IPS DF 4.7 (cell line): ENCODE results near the gene CREB3L1.

Source experiments
- DNase-seq: peaks from one replicate; pipeline ENCODE4 v3.0.0-alpha.2; 2013; ENCODE audit warnings: low spot score; ENCODE audit errors: extremely low read depth

Gene CREB3L1

DNA sequence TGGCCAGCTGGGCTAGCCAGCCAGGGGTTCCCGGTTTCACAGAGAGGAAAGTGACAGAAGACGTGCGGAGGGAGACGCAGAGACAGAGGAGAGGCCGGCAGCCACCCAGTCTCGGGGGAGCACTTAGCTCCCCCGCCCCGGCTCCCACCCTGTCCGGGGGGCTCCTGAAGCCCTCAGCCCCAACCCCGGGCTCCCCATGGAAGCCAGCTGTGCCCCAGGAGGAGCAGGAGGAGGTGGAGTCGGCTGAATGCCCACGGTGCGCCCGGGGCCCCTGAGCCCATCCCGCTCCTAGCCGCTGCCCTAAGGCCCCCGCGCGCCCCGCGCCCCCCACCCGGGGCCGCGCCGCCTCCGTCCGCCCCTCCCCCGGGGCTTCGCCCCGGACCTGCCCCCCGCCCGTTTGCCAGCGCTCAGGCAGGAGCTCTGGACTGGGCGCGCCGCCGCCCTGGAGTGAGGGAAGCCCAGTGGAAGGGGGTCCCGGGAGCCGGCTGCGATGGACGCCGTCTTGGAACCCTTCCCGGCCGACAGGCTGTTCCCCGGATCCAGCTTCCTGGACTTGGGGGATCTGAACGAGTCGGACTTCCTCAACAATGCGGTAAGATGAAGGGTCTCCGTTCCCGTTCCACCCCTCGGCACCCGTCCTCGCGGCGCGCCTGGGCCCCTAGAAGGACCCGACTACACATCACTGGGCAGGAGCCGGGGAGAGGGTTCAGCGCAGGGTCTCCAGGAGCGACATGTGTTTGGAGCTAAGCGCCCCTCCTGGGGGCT is at the start of gene CREB3L1:
Gene CREB3L1, plus strand, starts transcription at position 41 of the 765 bp plus-strand sequence. Its CDS starts 450 bp downstream, at position 491.
- DNase-seq: no peak

GRCh38 chr11:46229230-46229629 is 48.2 kb upstream of the CREB3L1 start:
- no peak for DNase-seq

DNA sequence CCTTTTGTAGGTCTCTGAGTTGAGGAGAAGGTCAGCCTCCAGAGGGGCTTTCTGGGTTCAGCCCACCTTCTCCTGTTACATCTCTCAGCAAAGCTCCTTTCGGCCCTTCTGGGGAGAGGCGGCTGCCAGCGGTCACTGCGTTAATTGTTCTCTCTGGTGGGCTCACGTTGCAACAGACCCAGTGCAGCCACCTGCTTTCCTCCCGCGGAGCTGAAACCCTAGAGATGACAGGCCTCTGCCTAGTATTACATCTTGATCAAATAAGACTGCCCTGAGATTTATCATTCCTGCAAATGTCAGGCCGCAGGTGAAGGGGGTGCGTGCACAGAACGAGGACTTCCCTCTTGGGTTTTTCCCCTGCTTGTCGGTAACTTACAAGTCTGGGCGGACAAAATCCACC is 43.2 kb upstream of the CREB3L1 start:
- no peak for DNase-seq

GRCh38 chr11:46235777-46236688 is 41.4 kb upstream of the CREB3L1 start:
- no peak for DNase-seq

DNA sequence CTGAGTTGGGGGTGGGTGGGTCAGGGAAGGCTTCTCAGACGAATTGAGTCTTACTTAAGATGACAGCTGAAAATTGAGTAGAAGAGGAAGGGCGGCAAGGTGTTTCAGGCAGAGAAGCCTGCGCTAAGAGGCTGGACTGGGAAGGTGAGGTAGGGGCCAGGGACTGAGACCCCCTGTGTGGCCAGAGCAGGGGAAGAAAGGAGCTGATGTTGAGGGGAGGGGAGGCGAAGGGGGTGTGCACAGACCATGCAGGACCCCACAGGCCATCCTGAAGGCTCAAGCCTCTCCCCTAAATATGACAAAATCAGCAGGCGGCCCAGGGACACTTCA is 40.6 kb upstream of the CREB3L1 start:
- no peak for DNase-seq

DNA sequence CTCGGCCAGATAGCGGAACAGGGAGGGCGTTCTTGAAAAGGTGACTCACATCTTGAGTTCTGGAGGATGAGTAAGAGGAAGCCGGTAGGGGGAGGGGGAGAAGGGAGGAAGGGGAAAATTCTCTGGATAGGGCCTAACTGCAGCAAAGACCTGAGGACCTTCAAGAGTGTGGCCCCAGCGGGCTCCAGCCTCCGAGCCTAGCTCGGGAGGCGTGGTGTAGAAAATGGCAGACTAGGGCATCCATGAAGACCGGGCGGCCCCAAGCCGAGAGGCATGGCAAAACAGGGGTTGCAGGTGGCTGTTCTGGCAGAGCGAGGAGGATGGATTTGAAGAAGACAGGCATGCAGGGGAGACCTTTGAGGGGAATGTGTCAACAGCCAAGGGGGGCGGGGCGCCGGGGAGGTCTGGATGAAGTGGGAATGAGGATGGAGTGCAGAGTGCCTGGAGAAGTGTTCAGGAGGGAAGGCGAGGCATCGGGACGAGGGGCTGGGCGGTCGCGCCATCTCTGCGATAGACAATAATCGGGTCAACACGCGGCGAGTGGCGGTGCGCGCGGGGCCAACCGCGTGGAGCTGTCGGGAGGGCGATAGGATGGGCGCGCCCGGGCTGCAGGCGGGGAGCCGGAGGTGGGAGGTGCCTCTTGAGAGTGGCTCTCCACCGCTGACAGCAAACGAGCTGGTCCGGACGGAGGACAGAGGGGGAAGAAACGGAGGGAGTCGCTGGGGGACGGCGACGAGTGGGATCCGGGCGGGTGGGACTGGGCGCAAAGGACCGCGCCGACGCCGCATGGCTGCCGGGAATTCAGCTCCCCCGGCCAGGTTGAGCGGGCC is 40.0 kb upstream of the CREB3L1 start:
- no peak for DNase-seq

DNA sequence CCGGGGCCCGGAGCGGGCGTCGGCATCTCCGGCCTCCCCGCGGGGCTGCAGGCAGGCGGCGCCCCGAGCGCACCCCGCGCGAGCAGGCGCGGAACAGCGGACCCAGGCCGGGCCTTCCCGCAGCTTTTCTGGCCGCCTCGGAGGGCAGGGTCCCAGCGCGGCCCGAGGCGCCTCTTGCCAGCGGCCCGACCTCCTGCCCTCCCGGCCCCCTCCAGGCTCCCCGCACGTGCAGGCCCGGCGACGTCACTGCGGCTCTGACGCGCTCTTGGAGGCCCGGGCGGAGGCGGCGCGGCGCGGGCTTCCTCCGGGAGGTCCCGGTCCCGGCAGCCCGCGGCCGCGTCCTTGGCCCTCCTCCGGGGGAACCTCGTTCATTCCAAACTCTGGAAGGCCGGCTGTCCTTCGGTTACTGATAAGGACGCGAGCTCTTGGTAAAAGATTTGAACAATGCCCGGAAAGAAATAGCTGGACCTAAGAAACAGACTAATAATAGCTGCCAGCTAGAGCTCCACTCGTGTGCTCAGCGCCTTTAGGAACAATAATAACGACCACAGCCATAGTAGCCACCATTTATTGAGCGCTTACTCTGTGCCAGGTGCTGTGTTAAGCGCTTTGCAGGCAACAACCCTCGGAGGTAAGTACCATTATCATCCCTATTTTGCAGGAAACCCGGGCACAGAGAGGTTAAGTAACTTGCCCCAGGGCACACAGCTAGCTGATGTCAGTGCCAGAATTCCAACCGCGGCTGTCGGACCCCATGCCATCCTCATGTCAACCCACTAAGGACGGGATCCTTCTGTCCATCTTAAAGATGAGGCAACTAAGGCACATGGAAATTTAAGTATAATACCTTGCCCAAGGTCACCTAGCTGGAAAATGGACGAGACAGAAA is 39.1 kb upstream of the CREB3L1 start:
- DNase-seq: no peak

GRCh38 chr11:46238967-46239800 is 38.3 kb upstream of the CREB3L1 start:
- no peak for DNase-seq

- DNase-seq: no peak
Measured at GRCh38 chr11:46239801-46240061, 37.7 kb upstream of the CREB3L1 start.

DNA sequence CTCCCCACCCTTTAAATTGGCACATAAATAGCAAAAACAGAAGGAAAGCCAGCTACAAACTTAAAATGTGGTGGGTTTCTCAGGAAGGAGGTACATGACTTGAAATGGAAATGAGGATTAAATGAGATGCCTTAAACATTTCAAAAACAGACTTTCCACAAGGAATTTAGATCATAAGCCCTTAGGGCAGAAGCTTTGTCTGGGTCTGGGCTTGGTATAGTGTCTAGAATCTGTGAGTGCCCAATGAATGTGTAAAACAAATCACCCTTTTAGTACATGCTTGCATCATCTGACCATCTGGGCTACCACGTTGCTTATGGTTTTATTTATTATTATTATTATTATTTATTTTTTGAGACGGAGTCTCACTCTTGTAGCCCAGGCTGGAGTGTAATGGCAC is 37.1 kb upstream of the CREB3L1 start:
- DNase-seq: no peak

DNA sequence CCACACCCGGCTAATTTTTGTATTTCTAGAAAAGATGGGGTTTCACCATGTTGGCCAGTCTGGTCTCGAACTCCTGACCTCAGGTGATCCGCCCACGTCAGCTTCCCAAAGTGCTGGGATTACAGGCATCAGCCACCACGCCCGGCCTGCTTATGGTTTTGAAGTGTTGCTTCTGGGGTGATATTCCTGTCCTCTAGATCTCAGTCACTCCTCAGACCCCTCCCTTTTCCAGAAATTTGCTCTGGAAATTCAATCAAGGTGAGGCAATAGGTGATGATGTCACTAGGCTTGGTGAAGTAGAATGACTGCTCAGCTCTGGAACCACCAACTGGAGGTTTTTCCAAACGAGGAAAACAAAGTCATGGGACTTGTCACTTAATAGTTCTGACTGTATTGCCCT is 36.6 kb upstream of the CREB3L1 start:
- no peak for DNase-seq

GRCh38 chr11:46242041-46242951 is 35.2 kb upstream of the CREB3L1 start:
- no peak for DNase-seq

GRCh38 chr11:46242952-46243795 is 34.3 kb upstream of the CREB3L1 start:
- no peak for DNase-seq

DNA sequence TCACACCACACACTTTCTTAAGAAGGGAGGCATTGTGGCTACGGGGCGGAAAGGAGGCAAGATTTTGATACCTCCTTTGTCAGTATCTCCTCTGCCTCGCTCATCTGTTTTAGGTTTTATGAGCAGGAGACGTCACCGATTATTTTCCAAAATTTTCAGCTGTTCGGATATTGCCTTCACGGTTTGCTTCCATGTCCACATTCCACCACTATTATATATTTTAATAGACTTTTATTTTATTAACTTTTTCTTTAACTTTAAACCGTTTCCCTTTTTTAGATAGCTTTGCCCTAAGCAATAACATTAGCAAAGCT is 33.7 kb upstream of the CREB3L1 start:
- DNase-seq: no peak

- DNase-seq: no peak
Measured at GRCh38 chr11:46246521-46246920, 30.9 kb upstream of the CREB3L1 start.

GRCh38 chr11:46247090-46247489 is 30.4 kb upstream of the CREB3L1 start:
- no peak for DNase-seq

DNA sequence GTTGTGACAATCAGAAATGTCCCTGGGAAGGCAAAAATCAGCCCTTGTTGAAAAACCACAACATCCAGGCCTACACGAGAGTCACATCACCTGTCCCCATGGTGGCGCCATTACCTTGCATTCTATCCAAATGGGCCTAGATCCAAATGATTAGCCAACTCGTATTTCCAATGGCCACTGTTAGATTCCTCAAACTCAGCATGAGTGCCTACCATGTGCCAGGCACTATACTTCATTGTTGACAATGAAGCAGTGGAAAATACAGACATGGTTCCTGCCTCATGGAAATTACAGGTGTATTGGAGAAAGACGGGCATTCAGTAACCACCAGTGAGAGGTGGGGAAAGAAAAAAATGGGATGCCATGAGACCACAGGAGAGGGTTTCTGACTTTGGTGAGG is 29.8 kb upstream of the CREB3L1 start:
- DNase-seq: peak; percentile 84
